Adipose tissue (tissue), 3 donors: ENCODE results near the gene DPEP2NB. TPM values are rescaled to one million over a fixed set of nuclear protein-coding genes. Genes with fewer than 3 reads are reported as not detected.
"Not testable (repeated sequence)": the region's sequence is repeated elsewhere in the genome, so short reads cannot be mapped to it uniquely, and the experiment has no call there.

Experiments used
- H3K27ac ChIP-seq: one replicate; pipeline ENCODE4 v1.5.1; 2013; ENCODE audit warnings: low read depth, low read length
- WGBS, 3 donors: extraction: QIAGEN DNeasy Blood & Tissue Kit; methylation state at CpG; one replicate each; pipeline ENCODE4 v1.1.7; 2013; 5-methylcytosine and 5-hydroxymethylcytosine counted together
- polyA plus RNA-seq, 3 donors: library from polyadenylated mRNA; stranded (reverse); fragments of 200-250 nt; gene quantifications; one replicate each; pipeline ENCODE4 v1.2.3, GENCODE V29; 2013
- donor health status: healthy with polysubstance abuse.
- donor health status: Bipolar disorder and iron deficiency.
- donor health status: healthy.

DPEP2NB gene
- not detected for polyA plus RNA-seq

GRCh38 chr16:68015681-68016080 lies at the start of gene DPEP2NB:
TSS of gene DPEP2NB (minus strand) at chr16:68015911. CDS start at chr16:68015770, 141 bp downstream.
- 72 to 90% (median 84%) methylated on average over 5 of the region's 5 CpGs for WGBS, 3 donors
- H3K27ac ChIP-seq, result no peak within 1 kb of the TSS

GRCh38 chr16:68064791-68065365 lies 49.2 kb upstream of the DPEP2NB start:
- H3K27ac ChIP-seq, result no peak overlapping the region
- 21 to 44% (median 28%) methylated on average over 2 of the region's 2 CpGs for WGBS, 3 donors

- H3K27ac ChIP-seq, result no peak overlapping the region
- WGBS, 3 donors, result 84 to 90% (median 87%) methylated on average over 4 of the region's 4 CpGs
Measured at GRCh38 chr16:68062910-68063393, 47.2 kb upstream of the DPEP2NB start.

- H3K27ac ChIP-seq, result no peak overlapping the region
- 77 to 82% (median 78%) methylated on average over 3 of the region's 3 CpGs for WGBS, 3 donors
Measured at GRCh38 chr16:68061396-68061795, 45.7 kb upstream of the DPEP2NB start.

- H3K27ac ChIP-seq, result no peak overlapping the region
Measured at GRCh38 chr16:68059804-68060203, 44.1 kb upstream of the DPEP2NB start.

GRCh38 chr16:68055395-68055794 lies 39.7 kb upstream of the DPEP2NB start:
- WGBS, 3 donors, result 87 to 93% (median 90%) methylated on average over 3 of the region's 3 CpGs
- H3K27ac ChIP-seq, result no peak overlapping the region

DNA sequence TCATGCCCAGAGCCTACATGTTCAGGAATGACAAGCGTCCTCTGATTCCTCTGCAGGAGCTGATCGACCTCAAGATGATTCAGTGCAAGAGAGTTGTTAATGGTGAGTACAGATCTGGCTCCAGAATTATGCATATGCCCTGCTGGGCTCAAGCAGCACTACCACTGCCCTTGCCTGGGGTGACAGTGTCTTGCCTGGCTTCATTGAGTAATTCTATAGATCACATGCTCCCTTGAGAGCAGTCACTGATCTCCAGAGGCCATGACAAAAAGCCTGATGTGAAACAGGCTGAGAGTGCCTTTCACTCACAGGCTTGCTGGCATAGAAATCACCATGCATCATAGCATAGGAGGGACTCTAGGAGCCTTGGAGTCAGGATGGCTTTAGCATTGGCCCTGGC lies 33.7 kb upstream of the DPEP2NB start:
- 96 to 98% (median 97%) methylated on average over 2 of the region's 2 CpGs for WGBS, 3 donors
- no peak overlapping the region for H3K27ac ChIP-seq

- WGBS, 3 donors, result 76 to 85% (median 77%) methylated on average over 2 of the region's 2 CpGs
- no peak overlapping the region for H3K27ac ChIP-seq
Measured at GRCh38 chr16:68047987-68048386, 32.3 kb upstream of the DPEP2NB start.

DNA sequence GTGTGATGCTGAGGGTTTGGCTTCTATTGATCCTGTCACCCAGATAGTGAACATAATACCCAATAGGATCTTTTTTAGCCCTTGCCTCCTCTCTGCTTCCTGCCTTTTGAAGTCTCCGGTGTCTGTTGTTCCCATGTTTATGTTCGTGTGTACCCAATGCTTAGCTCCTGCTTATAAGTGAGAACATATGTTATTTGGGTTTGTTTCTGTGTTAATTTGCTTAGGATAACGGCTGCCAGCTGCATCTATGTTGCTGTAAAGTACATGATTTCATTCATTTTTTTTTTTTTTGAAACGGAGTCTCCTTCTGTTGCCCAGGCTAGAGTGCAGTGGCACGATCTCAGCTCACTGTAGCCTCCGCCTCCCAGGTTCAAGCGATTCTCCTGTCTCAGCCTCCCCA lies 30.4 kb upstream of the DPEP2NB start:
- WGBS, 3 donors, result 89 to 92% (median 91%) methylated on average over 7 of the region's 7 CpGs
- H3K27ac ChIP-seq, result no peak overlapping the region

DNA sequence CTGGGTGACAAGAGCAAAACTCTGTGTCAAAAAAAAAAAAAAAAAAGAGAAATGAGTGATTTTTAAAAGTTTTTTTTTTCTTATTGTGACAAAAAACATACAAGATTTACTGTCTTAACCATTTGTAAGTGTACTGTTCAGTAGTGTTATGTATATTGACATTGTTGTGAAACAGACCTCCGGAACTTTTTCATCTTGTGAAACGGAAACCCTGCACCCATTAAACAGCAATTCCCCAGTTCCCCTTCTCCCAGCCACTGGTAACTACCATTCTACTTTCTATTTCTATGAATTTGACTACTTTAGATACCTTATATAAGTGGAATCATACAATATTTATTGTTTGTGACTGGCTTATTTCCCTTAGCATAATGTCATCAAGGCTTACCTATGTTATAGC lies 26.1 kb upstream of the DPEP2NB start:
- no peak overlapping the region for H3K27ac ChIP-seq
- WGBS, 3 donors, result 48 to 98% (median 65%) methylated on average over 2 of the region's 2 CpGs

DNA sequence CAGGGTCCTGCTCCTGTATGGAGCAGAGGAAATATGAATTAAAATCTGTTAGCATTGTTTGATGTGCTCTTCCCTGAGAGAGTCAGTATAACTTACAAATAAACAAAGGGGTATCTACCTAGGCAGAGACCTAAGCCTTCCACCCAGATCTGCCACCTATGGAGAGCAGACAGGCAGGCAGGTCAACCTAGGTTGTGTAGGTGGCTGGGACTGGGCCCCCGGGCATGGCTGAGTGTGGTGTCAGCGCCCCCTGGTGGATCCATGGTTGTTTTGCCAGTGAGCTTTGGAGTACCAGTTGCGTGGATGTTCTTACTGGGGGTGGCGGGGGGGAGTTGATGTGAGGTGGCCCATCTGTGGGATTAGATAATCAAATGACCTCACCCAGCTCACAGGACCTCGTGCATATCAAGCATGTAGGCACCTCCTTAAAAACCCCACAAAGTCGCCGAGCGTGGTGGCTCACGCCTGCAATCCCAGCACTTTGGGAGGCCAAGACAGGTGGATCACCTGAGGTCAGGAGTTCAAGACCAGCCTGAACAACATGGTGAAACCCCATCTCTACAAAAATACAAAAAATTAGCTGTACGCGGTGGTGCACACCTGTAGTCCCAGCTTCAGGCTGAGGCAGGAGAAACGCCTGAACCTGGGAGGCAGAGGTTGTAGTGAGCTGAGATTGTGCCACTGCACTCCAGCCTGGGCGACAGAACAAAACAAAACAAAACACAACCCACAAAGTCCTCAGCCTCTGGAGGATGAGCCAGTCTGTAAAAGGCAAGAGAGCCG lies 25.0 kb upstream of the DPEP2NB start:
- H3K27ac ChIP-seq, result no peak overlapping the region
- WGBS, 3 donors, result 63 to 66% (median 65%) methylated on average over 14 of the region's 14 CpGs

DNA sequence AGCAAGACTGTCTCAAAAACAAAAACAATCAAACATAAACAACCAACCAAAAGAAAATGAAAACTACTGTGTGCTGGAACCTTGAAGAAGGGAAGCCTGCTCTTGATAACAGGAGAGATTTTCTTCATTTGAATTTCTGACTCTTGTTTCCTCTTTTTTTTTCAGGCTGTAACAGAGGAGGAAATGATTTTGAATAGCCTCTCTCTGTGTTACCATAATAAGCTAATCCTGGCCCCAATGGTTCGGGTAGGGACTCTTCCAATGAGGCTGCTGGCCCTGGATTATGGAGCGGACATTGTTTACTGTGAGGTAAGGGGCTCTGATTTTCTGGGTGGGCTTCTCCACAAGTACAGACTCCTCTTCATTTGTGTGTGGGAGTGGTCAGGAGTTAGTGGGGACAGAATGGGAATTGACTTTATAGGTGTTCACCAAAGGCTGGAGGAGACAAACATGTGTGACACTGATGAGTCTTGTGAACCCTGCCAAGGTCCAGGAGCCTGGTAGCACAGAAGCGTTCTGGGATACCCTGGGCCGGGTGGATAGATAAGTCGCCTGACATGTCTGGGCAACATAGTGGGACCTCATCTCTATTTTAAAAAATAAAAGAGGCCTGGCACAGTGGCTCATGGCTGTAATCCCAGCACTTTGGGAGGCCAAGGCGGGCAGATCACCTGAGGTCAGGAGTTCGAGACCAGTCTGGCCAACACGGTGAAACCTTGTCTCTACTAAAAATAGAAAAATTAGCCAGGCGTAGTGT lies 22.3 kb upstream of the DPEP2NB start:
- H3K27ac ChIP-seq, result no peak overlapping the region
- 87 to 90% (median 88%) methylated on average over 9 of the region's 9 CpGs for WGBS, 3 donors

- no peak overlapping the region for H3K27ac ChIP-seq
- 82 to 94% (median 92%) methylated on average over 2 of the region's 2 CpGs for WGBS, 3 donors
Measured at GRCh38 chr16:68035227-68035626, 19.5 kb upstream of the DPEP2NB start.

DNA sequence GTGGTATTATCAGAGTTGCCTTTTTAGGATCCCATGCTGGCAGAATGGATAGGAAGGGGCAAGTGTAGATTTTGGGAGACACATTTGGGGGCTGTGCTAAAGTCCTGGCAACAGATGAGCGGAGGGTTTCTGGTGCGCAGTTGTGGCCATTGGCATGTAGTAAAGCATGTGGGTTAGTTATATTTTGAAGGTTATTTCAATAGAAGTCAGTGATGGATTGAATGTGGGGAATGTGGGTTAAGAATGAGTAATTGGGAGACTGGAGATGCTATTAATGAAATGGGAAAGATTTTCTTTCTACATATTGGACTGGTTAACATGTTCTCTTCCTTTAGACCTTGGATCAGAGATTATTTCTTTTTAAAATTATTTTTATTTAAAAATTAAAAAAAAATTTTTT lies 17.4 kb upstream of the DPEP2NB start:
- WGBS, 3 donors, result 99 to 100% (median 99%) methylated on average over 2 of the region's 2 CpGs
- H3K27ac ChIP-seq, result no peak overlapping the region

DNA sequence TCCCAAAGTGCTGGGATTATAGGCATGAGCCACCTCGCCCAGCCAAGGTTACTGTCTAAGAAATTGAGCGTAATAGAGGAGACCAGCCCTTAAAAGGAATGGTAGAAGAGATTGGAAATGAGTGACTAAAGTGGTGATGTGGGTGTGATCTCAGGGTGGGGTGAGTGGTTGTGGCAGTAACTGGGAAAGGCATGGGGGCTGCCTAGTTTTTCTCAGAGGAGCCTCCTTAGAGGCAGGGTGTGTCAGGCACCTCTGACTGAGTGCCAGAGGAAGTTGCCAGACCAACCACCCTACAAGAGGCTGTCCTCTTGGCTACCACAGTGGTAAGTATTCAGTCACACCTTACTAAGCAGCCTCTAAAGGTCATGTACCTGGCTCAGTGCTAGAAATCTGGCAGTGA lies 16.2 kb upstream of the DPEP2NB start:
- 89 to 93% (median 89%) methylated on average over 2 of the region's 2 CpGs for WGBS, 3 donors
- no peak overlapping the region for H3K27ac ChIP-seq

DNA sequence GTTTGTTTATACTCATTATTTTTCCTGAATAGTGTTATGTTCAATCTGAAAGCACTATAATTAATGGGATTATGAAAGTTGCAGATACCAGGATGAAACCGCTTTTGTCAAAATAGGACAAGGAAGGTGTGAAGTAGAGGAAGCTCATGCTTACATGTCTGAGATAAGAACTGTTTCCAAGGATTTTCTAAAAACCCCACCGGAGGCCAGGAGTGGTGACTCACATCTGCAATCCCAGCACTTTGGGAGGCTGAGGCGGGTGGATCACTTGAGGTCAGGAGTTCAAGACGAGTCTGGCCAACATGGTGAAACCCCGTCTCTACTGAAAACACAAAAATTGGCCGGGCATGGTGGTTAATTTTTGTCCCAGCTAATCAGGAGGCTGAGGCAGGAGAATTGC lies 14.4 kb upstream of the DPEP2NB start:
- 61 to 82% (median 61%) methylated on average over 6 of the region's 6 CpGs for WGBS, 3 donors
- not testable (repeated sequence) for H3K27ac ChIP-seq

GRCh38 chr16:68028996-68029395 lies 13.3 kb upstream of the DPEP2NB start:
- WGBS, 3 donors, result 93 to 96% (median 95%) methylated on average over 3 of the region's 3 CpGs
- no peak overlapping the region for H3K27ac ChIP-seq

DNA sequence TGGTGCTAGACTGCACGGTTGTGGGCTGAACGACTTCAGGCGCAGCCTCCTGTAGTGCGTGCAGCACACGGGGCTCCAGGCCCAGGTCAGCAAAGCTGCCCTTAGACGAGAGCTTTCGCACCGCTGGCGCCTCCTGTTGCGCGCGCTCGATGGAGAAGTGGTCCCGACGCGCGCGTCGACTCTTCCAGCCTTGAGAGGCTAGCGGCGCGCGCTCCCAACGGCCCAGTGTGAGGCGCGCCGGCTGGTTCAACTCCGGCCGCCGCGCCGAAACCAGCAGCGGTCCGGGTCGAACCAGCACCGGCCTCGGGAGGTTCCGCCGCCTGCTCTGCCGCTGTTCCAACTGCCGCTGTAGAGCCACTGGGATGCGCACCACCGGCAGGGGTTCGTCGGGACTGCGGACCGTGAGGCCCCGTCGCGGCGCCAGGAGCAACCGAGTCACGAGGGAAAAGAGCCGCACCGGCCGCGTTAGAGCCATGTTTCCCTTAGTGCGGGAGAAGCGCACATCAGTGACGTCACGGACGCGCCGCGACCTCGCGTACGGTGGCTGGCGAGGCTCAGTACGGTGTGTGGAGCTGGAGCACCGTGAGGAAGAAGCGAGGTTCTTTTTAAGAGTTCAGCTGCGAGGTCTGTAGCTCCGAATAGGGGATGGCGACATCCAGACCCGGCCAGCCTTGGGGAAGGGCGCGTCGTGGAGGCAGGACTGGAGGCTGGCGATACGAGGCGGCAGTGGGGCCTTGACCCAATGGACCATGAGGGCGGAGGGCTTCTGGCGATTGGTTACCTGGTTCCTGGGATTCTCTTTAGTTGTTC lies 7.2 kb upstream of the DPEP2NB start, which contains the start of the genes DDX28 and DUS2:
Gene DDX28 (minus strand): TSS at position 505 of the 810 bp plus-strand sequence. CDS start 30 bp downstream, at position 475.
Gene DUS2 (plus strand): TSS at position 557 of the 810 bp plus-strand sequence. CDS start 14,740 bp downstream, outside the sequence.
- peak within 1 kb of the TSS; percentile 80 for H3K27ac ChIP-seq
- 0 to 1% (median 1%) methylated on average over 83 to 84 of the region's 84 CpGs for WGBS, 3 donors
